Breast epithelium (tissue), 3 donors: Measurements from ENCODE around the gene TM4SF4.

Experiments
- POLR2A ChIP-seq: fragments of 450-650 bp; IDR thresholded peaks from one replicate; pipeline ENCODE4 v1.6.1; 2016; ENCODE audit warnings: antibody characterized with exemption, mild to moderate bottlenecking, moderate library complexity
- TF ChIP-seq, protein P1 (sequence below), 3 donors: fragments of 450-650 bp; IDR thresholded peaks; one replicate each; pipeline ENCODE4 v1.5.1; 2016 to 2017; ENCODE audit warnings: antibody characterized with exemption in 3 of 3, mild to moderate bottlenecking in 3 of 3, moderate library complexity in 3 of 3

DNA sequence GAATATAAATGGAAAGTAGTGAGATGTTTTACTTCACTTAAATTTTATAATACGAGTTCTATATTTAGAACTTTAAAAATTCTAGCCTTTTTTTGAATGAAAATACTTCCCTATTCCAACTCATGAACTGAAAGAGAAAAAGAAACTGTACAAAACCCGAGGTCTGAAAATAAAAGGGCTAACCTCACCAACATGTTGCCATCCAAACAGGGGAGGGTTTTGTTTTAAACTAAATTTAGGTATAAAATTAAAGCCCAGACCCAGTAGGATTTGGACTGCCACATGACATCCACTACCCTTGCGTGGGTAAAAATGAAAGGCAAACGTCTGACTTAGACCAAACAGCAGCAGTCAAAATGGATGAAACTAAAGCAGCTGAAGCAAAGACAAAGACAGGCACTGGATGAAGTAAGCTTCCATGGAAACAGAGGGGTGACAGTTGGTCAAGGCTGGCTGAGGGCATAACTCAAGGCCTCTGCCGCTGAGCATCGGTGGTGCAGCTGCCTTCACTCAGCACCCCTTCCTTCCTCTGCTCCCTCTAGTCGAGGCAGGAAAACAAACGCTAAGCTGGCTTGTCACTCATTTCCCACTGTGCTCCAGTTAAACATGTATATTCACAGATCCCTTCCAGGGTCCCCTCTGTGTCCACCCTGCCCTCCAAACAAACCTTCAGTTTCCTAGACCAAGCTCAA lies 58.1 kb downstream of the TM4SF4 start:
- TF ChIP-seq, protein P1, sequence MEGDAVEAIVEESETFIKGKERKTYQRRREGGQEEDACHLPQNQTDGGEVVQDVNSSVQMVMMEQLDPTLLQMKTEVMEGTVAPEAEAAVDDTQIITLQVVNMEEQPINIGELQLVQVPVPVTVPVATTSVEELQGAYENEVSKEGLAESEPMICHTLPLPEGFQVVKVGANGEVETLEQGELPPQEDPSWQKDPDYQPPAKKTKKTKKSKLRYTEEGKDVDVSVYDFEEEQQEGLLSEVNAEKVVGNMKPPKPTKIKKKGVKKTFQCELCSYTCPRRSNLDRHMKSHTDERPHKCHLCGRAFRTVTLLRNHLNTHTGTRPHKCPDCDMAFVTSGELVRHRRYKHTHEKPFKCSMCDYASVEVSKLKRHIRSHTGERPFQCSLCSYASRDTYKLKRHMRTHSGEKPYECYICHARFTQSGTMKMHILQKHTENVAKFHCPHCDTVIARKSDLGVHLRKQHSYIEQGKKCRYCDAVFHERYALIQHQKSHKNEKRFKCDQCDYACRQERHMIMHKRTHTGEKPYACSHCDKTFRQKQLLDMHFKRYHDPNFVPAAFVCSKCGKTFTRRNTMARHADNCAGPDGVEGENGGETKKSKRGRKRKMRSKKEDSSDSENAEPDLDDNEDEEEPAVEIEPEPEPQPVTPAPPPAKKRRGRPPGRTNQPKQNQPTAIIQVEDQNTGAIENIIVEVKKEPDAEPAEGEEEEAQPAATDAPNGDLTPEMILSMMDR (IDR thresholded peaks at IDR 0.05): no peak
- TF ChIP-seq POLR2A: no peak
